HepG2 (cell line): ENCODE results near the gene RAB30. TPM values are rescaled to one million over a fixed set of nuclear protein-coding genes. Genes with fewer than 3 reads are reported as not detected.

Source experiments
- BHLHE40 ChIP-seq: IDR thresholded peaks from 2 replicates; pipeline ENCODE4 v1.6.1; 2011; ENCODE audit warnings: low read length, improper control_type of control experiment
- EP300 ChIP-seq, 3 experiments: sonication (generic) in 1 of 3; formaldehyde crosslinking in 1 of 3; IDR thresholded peaks; 2 replicates each; pipeline versions ENCODE4 v1.5.1 to v1.6.1; 2011 to 2020; ENCODE audit warnings: low read depth in 2 of 3, low read length in 2 of 3, borderline replicate concordance in 1 of 3, improper control_type of control experiment in 1 of 3, mild to moderate bottlenecking in 1 of 3, missing genetic modification reagents in 1 of 3, moderate library complexity in 1 of 3
- KLF6 ChIP-seq: IDR thresholded peaks from 2 replicates; pipeline ENCODE4 v1.8.0; 2016; ENCODE audit warnings: missing biosample characterization, missing genetic modification reagents
- MLLT10 ChIP-seq: sonication (generic); formaldehyde crosslinking; IDR thresholded peaks from 2 replicates; pipeline ENCODE4 v1.4.0; 2020; ENCODE audit warnings: missing genetic modification reagents
- NCOA1 ChIP-seq: sonication (generic); formaldehyde crosslinking; IDR thresholded peaks from 2 replicates; pipeline ENCODE4 v1.9.0; 2021; ENCODE audit warnings: missing genetic modification reagents
- RAD21 ChIP-seq: fragments of 450-650 bp; formaldehyde crosslinking; IDR thresholded peaks from 2 replicates; pipeline ENCODE4 v1.5.0; 2020; ENCODE audit warnings: mild to moderate bottlenecking
- RELA ChIP-seq: sonication (generic); formaldehyde crosslinking; IDR thresholded peaks from 2 replicates; pipeline ENCODE4 v1.4.0; 2020; ENCODE audit warnings: missing genetic modification reagents
- SNRNP70 ChIP-seq: fragments of 200-400 bp; formaldehyde crosslinking; IDR thresholded peaks from 2 replicates; pipeline ENCODE4 v1.6.1; 2017; ENCODE audit warnings: mild to moderate bottlenecking, low read depth, low read length, moderate library complexity
- ZBTB7B ChIP-seq: sonication (generic); formaldehyde crosslinking; IDR thresholded peaks from 2 replicates; pipeline ENCODE4 v1.4.0; 2020; ENCODE audit warnings: missing genetic modification reagents
- ZFP36 ChIP-seq: fragments of 150-350 bp; IDR thresholded peaks from 2 replicates; pipeline ENCODE4 v1.6.1; 2018; ENCODE audit warnings: borderline replicate concordance, low read length, low read depth; ENCODE audit not compliant: partially characterized antibody
- ZIK1 ChIP-seq: sonication (generic); formaldehyde crosslinking; IDR thresholded peaks from 2 replicates; pipeline ENCODE4 v1.5.0; 2020; ENCODE audit warnings: mild to moderate bottlenecking, low read depth, missing genetic modification reagents, borderline replicate concordance
- ZNF101 ChIP-seq: sonication (generic); formaldehyde crosslinking; IDR thresholded peaks from 2 replicates; pipeline ENCODE4 v1.4.0; 2020; ENCODE audit warnings: mild to moderate bottlenecking, low read depth, missing genetic modification reagents, borderline replicate concordance
- ZNF530 ChIP-seq: sonication (generic); formaldehyde crosslinking; IDR thresholded peaks from 2 replicates; pipeline ENCODE4 v1.5.0; 2020; ENCODE audit warnings: low read depth, mild to moderate bottlenecking, missing genetic modification reagents
- ZNF674 ChIP-seq: sonication (generic); formaldehyde crosslinking; IDR thresholded peaks from 2 replicates; pipeline ENCODE4 v1.5.0; 2020; ENCODE audit warnings: low read depth, mild to moderate bottlenecking, missing genetic modification reagents
- ZNF781 ChIP-seq: sonication (generic); formaldehyde crosslinking; IDR thresholded peaks from 2 replicates; pipeline ENCODE4 v1.5.1; 2020; ENCODE audit warnings: borderline replicate concordance, mild to moderate bottlenecking, missing genetic modification reagents; ENCODE audit errors: not compliant biosample characterization
- polyA plus RNA-seq, 8 experiments: library from polyadenylated mRNA; depleted of rRNA in 3 of 8; stranded (reverse) in 7 of 8; unstranded in 1 of 8; fragments of >200 nt; fragmentation: Illumina TruSeq in 4 of 8; extraction: Trizol in 4 of 8; gene quantifications; 2 replicates each; pipeline versions ENCODE4 v1.2.1 to v1.2.3, GENCODE V29; 2011 to 2016; ENCODE audit warnings: low read depth in 4 of 8, missing spikeins in 1 of 8, mixed read lengths in 1 of 8; ENCODE audit not compliant: insufficient read depth in 1 of 8
- total RNA-seq, 5 experiments: library from RNA; depleted of rRNA; stranded (reverse); fragments of >200 nt; fragmentation: Illumina TruSeq; extraction: Trizol; gene quantifications; 2 replicates each; pipeline ENCODE4 v1.2.3, GENCODE V29; 2016; ENCODE audit warnings: low read depth in 1 of 5
- TF ChIP-seq, protein P1 (sequence below): sonication (generic); formaldehyde crosslinking; IDR thresholded peaks from 2 replicates; pipeline ENCODE4 v1.4.0; 2020; ENCODE audit warnings: missing genetic modification reagents
- TF ChIP-seq, protein P2 (sequence below): sonication (generic); formaldehyde crosslinking; IDR thresholded peaks from 2 replicates; pipeline ENCODE4 v1.8.0; 2022; ENCODE audit warnings: mild to moderate bottlenecking, missing genetic modification reagents, moderate library complexity
- TF ChIP-seq, protein P3 (sequence below): sonication (generic); formaldehyde crosslinking; IDR thresholded peaks from 2 replicates; pipeline ENCODE4 v1.8.0; 2022; ENCODE audit warnings: low read depth, missing genetic modification reagents
- TF ChIP-seq, protein P4 (sequence below), 2 experiments: sonication (generic) in 1 of 2; formaldehyde crosslinking in 1 of 2; IDR thresholded peaks; 2 replicates each; pipeline versions ENCODE4 v1.4.0 to v1.6.1; 2016 to 2020; ENCODE audit warnings: borderline replicate concordance in 1 of 2, low read depth in 1 of 2, mild to moderate bottlenecking in 1 of 2, missing genetic modification reagents in 1 of 2

Gene RAB30
- total and polyA plus RNA-seq, 2 of the 13 experiments (the other 11 are each of a cell fraction or from before 2014, with no cell fraction given) = 3.7 to 5.0 TPM

DNA sequence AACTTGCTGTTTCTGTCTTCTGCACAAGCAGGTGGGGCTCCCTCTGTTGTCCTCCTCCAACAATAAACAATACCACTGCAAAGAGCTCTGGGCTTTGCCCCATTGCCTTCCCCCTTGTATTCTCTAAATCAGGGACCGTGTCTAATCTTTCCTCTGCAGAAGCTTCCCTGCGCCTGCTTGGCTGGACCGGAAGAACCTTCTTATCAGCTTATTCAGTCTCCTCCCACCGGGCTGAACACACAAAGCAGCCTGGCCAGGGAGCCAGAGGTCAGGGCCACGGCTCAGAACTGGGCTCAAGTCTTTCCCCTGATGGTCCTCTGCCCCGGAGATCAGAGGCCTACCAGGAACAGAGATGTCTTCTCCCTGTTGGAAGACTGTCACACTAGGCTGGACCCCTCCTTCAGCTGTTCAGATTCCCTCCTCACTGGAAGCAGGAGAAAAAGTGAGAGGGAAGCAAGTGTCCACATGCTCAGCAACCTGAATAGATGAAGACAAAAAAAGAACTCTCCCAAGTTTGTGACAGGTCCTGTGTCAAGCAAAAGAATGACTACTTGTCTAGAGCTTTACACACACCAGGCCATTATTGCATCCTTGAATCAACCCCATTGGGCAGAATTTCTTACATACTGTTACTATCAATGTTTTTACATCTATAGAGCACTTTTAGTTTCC lies 63.7 kb downstream of the RAB30 start (continued):
- TF ChIP-seq, protein P1, sequence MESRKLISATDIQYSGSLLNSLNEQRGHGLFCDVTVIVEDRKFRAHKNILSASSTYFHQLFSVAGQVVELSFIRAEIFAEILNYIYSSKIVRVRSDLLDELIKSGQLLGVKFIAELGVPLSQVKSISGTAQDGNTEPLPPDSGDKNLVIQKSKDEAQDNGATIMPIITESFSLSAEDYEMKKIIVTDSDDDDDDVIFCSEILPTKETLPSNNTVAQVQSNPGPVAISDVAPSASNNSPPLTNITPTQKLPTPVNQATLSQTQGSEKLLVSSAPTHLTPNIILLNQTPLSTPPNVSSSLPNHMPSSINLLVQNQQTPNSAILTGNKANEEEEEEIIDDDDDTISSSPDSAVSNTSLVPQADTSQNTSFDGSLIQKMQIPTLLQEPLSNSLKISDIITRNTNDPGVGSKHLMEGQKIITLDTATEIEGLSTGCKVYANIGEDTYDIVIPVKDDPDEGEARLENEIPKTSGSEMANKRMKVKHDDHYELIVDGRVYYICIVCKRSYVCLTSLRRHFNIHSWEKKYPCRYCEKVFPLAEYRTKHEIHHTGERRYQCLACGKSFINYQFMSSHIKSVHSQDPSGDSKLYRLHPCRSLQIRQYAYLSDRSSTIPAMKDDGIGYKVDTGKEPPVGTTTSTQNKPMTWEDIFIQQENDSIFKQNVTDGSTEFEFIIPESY (CRISPR knock-in tag) = 0 out of 2 replicates have a peak, but pooled peaks have one; percentile 21
- TF ChIP-seq ZBTB7B = peak; percentile 85; the same call in 1 of the 2 replicates
- TF ChIP-seq ZNF101 = no peak
- TF ChIP-seq EP300 (IDR thresholded peaks at IDR 0.05; ENCODE audit: low read depth in 2 of 2, low read length in 2 of 2) = peak in 1 of 2 experiments; percentile 93; a peak in 2 of 4 replicates
- TF ChIP-seq EP300 (CRISPR knock-in tag; IDR thresholded peaks at IDR 0.05; ENCODE audit: borderline replicate concordance) = peak; percentile 88
- TF ChIP-seq BHLHE40 = no peak
- no peak for TF ChIP-seq SNRNP70
- no peak for TF ChIP-seq NCOA1 (CRISPR knock-in tag)
- TF ChIP-seq ZIK1 (CRISPR knock-in tag) = no peak
- peak; percentile 15; the same call in 1 of the 2 replicates for TF ChIP-seq RAD21
- no peak for TF ChIP-seq MLLT10
- no peak for TF ChIP-seq ZNF781
- TF ChIP-seq, protein P2, sequence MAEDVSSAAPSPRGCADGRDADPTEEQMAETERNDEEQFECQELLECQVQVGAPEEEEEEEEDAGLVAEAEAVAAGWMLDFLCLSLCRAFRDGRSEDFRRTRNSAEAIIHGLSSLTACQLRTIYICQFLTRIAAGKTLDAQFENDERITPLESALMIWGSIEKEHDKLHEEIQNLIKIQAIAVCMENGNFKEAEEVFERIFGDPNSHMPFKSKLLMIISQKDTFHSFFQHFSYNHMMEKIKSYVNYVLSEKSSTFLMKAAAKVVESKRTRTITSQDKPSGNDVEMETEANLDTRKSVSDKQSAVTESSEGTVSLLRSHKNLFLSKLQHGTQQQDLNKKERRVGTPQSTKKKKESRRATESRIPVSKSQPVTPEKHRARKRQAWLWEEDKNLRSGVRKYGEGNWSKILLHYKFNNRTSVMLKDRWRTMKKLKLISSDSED (CRISPR knock-in tag) = no peak
- no peak for TF ChIP-seq KLF6 (CRISPR knock-in tag)
- no peak for TF ChIP-seq ZNF530 (CRISPR knock-in tag)
- no peak for TF ChIP-seq RELA (CRISPR knock-in tag)
- TF ChIP-seq, protein P3, sequence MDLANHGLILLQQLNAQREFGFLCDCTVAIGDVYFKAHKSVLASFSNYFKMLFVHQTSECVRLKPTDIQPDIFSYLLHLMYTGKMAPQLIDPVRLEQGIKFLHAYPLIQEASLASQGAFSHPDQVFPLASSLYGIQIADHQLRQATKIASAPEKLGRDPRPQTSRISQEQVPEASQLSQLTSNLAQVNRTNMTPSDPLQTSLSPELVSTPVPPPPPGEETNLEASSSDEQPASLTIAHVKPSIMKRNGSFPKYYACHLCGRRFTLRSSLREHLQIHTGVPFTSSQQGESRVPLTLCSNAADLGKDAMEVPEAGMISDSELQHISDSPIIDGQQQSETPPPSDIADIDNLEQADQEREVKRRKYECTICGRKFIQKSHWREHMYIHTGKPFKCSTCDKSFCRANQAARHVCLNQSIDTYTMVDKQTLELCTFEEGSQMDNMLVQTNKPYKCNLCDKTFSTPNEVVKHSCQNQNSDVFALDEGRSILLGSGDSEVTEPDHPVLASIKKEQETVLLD (CRISPR knock-in tag) = no peak
- no peak for TF ChIP-seq ZNF674
- TF ChIP-seq, protein P4, sequence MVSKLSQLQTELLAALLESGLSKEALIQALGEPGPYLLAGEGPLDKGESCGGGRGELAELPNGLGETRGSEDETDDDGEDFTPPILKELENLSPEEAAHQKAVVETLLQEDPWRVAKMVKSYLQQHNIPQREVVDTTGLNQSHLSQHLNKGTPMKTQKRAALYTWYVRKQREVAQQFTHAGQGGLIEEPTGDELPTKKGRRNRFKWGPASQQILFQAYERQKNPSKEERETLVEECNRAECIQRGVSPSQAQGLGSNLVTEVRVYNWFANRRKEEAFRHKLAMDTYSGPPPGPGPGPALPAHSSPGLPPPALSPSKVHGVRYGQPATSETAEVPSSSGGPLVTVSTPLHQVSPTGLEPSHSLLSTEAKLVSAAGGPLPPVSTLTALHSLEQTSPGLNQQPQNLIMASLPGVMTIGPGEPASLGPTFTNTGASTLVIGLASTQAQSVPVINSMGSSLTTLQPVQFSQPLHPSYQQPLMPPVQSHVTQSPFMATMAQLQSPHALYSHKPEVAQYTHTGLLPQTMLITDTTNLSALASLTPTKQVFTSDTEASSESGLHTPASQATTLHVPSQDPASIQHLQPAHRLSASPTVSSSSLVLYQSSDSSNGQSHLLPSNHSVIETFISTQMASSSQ (IDR thresholded peaks at IDR 0.05; ENCODE audit: low read depth) = no peak
- TF ChIP-seq, protein P4 (CRISPR knock-in tag; IDR thresholded peaks at IDR 0.05; ENCODE audit: borderline replicate concordance) = peak; percentile 62; the same call in 1 of the 2 replicates
- no peak for TF ChIP-seq ZFP36
